ENCODE results near the gene CREB5. TPM values are rescaled to one million over a fixed set of nuclear protein-coding genes. Genes with fewer than 3 reads are reported as not detected.

Gene CREB5
- total RNA-seq, 6 donors from 2014 or later = 8.3 to 34.6 (median 15.3) TPM

DNA sequence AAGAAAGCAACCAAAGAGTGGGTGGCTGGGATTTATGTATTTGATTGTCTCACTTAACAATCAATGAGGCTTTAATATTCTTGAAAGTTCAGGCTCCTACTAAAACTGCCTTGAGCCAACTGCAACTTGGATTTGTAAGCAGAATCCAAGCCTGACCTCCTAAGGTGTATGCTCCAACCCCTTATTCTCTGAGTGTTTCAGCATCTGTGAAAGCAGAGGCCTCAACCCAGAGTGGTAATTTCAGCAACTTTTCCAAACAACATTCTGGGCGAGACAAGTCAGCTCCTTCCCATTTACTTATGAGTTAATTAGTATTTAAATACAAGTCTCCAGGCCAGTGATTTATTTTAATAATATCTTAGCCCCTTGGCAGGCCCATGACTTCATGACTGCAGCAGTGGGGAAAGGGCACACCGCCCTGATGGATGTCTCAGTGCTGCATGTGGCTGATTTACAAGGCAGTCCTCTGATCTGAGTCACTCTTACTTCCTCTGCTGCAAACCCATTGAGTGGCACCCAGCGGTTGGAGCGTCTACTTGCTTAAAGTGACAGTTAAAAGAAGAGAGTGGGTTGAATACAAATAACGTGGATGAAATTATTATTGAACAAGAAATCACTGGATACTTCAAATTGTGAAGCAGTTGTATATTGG lies 336.7 kb downstream of the CREB5 start:
- peaks cover 0 to 11% (median 3%) of the 10 kb centered on the region in 4 donors for H3K4me1 ChIP-seq
- H3K27me3 ChIP-seq = no peaks in the 10 kb centered on the region
- no peak overlapping the region for H3K4me3 ChIP-seq
- no peak overlapping the region for H3K27ac ChIP-seq
- H3K9me3 ChIP-seq = no peaks in the 10 kb centered on the region
- DNase-seq (peak in 1 of 2 donors; percentile 35), ATAC-seq (ENCODE audit: low FRiP score in 2 of 2) (peak in 1 of 2 donors; percentile 89)
- H3K36me3 ChIP-seq = no peaks in the 10 kb centered on the region
- 80 to 84% methylated on average over 5 of the region's 5 CpGs for whole genome bisulfite sequencing, 2 donors
- no peak for TF ChIP-seq POLR2A (IDR thresholded peaks at IDR 0.05)
- TF ChIP-seq, protein P1, sequence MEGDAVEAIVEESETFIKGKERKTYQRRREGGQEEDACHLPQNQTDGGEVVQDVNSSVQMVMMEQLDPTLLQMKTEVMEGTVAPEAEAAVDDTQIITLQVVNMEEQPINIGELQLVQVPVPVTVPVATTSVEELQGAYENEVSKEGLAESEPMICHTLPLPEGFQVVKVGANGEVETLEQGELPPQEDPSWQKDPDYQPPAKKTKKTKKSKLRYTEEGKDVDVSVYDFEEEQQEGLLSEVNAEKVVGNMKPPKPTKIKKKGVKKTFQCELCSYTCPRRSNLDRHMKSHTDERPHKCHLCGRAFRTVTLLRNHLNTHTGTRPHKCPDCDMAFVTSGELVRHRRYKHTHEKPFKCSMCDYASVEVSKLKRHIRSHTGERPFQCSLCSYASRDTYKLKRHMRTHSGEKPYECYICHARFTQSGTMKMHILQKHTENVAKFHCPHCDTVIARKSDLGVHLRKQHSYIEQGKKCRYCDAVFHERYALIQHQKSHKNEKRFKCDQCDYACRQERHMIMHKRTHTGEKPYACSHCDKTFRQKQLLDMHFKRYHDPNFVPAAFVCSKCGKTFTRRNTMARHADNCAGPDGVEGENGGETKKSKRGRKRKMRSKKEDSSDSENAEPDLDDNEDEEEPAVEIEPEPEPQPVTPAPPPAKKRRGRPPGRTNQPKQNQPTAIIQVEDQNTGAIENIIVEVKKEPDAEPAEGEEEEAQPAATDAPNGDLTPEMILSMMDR (IDR thresholded peaks at IDR 0.05) = no peak
- TF ChIP-seq POLR2AphosphoS5 (IDR thresholded peaks at IDR 0.05) = no peak
- TF ChIP-seq EP300 (IDR thresholded peaks at IDR 0.05) = no peak

DNA sequence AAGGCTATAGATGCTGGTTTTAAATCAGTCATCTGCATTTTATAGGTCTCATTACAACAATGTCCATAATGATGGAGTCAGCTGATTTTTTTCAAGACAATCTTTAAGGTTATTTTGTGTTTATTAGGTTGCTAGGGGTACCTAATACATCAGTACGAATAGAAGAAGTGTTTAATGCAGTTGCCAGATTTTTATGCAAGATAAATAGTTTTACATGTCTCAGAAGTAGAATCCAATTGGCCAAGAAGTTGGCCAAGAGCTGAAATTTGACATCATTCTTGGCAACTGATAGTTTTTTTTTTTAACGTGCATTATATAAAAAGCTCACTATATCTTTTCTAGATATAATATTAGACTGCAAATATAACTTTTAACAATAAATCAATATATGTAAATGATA lies 337.3 kb downstream of the CREB5 start:
- ATAC-seq (ENCODE audit: low FRiP score in 2 of 2) (peak in 1 of 2 donors; percentile 28), DNase-seq (no peak)
- Histone ChIP-seq H3K27ac (no peak overlapping the region), H3K27me3 (no peaks in the 10 kb centered on the region), H3K4me1 (peaks cover 0 to 11% (median 3%) of the 10 kb centered on the region in 4 donors), H3K36me3 (no peaks in the 10 kb centered on the region), H3K9me3 (no peaks in the 10 kb centered on the region), H3K4me3 (no peak overlapping the region)
- WGBS, 2 donors = 48 to 59% methylated on average over 2 of the region's 2 CpGs
- TF ChIP-seq, protein P1 (IDR thresholded peaks at IDR 0.05) = no peak
- TF ChIP-seq EP300 (IDR thresholded peaks at IDR 0.05) (no peak), POLR2A (IDR thresholded peaks at IDR 0.05) (no peak), POLR2AphosphoS5 (IDR thresholded peaks at IDR 0.05) (no peak)

- Histone ChIP-seq H3K9me3 (no peaks in the 10 kb centered on the region), H3K27me3 (no peaks in the 10 kb centered on the region), H3K36me3 (no peaks in the 10 kb centered on the region), H3K4me1 (peaks cover 0 to 1% (median 0%) of the 10 kb centered on the region in 4 donors), H3K4me3 (no peak overlapping the region), H3K27ac (no peak overlapping the region)
- WGBS, 2 donors = 94 to 95% methylated on average over 6 of the region's 6 CpGs
- ATAC-seq (ENCODE audit: low FRiP score in 2 of 2) (no peak), DNase-seq (no peak)
- TF ChIP-seq POLR2AphosphoS5 (IDR thresholded peaks at IDR 0.05) (no peak), POLR2A (IDR thresholded peaks at IDR 0.05) (no peak), EP300 (IDR thresholded peaks at IDR 0.05) (no peak)
- TF ChIP-seq, protein P1 (IDR thresholded peaks at IDR 0.05) = no peak
Observed at GRCh38 chr7:28750981-28751380, 338.7 kb downstream of the CREB5 start.

GRCh38 chr7:28753613-28754012 lies 341.3 kb downstream of the CREB5 start:
- TF ChIP-seq, protein P1 (IDR thresholded peaks at IDR 0.05) = no peak
- TF ChIP-seq EP300 (IDR thresholded peaks at IDR 0.05) = no peak
- TF ChIP-seq POLR2AphosphoS5 (IDR thresholded peaks at IDR 0.05) = no peak
- no peak for TF ChIP-seq POLR2A (IDR thresholded peaks at IDR 0.05)
- no peak overlapping the region for H3K4me3 ChIP-seq
- ATAC-seq (ENCODE audit: low FRiP score in 2 of 2) (no peak), DNase-seq (no peak)
- H3K36me3 ChIP-seq = no peaks in the 10 kb centered on the region
- H3K4me1 ChIP-seq = no peaks in the 10 kb centered on the region
- H3K27me3 ChIP-seq = no peaks in the 10 kb centered on the region
- H3K27ac ChIP-seq = no peak overlapping the region
- H3K9me3 ChIP-seq = no peaks in the 10 kb centered on the region
- WGBS, 2 donors = 96 to 100% methylated on average over 1 of the region's 1 CpG

- TF ChIP-seq, protein P1 (IDR thresholded peaks at IDR 0.05) = no peak
- no peak for TF ChIP-seq POLR2AphosphoS5 (IDR thresholded peaks at IDR 0.05)
- no peak for TF ChIP-seq POLR2A (IDR thresholded peaks at IDR 0.05)
- Histone ChIP-seq H3K27ac (no peak overlapping the region), H3K27me3 (no peaks in the 10 kb centered on the region), H3K9me3 (no peaks in the 10 kb centered on the region), H3K4me3 (no peak overlapping the region), H3K36me3 (no peaks in the 10 kb centered on the region), H3K4me1 (no peaks in the 10 kb centered on the region)
- WGBS, 2 donors = 84 to 95% methylated on average over 2 to 3 of the region's 3 CpGs
- ATAC-seq (ENCODE audit: low FRiP score in 2 of 2) = peak in 1 of 2 donors; percentile 66
- no peak for DNase-seq
Observed at GRCh38 chr7:28754027-28754426, 341.7 kb downstream of the CREB5 start.
